HepG2 (cell line): ENCODE measurements around the gene PRSS16.

Experiments used
- CTCF ChIP-seq: sonication (generic); formaldehyde crosslinking; IDR thresholded peaks from 2 replicates; pipeline ENCODE4 v1.5.0; 2020; ENCODE audit warnings: mild to moderate bottlenecking, missing genetic modification reagents, moderate library complexity
- KMT2A ChIP-seq: sonication (generic); formaldehyde crosslinking; IDR thresholded peaks from 2 replicates; pipeline ENCODE4 v1.4.0; 2020; ENCODE audit warnings: missing genetic modification reagents
- TCF12 ChIP-seq, 2 experiments: fragments of 450-650 bp in 1 of 2; sonication (generic) in 1 of 2; formaldehyde crosslinking in 1 of 2; IDR thresholded peaks; 2 replicates each; pipeline versions ENCODE4 v1.6.1 to v1.8.0; 2017 to 2022; ENCODE audit warnings: antibody characterized with exemption in 1 of 2, mild to moderate bottlenecking in 1 of 2, missing genetic modification reagents in 1 of 2, moderate library complexity in 1 of 2
- TFDP2 ChIP-seq: sonication (generic); formaldehyde crosslinking; IDR thresholded peaks from 2 replicates; pipeline ENCODE4 v1.4.0; 2020; ENCODE audit warnings: missing genetic modification reagents
- USF2 ChIP-seq, 2 experiments: sonication (generic) in 1 of 2; formaldehyde crosslinking in 1 of 2; IDR thresholded peaks; 2 replicates each; pipeline versions ENCODE4 v1.5.1 to v1.6.1; 2011 to 2020; ENCODE audit warnings: borderline replicate concordance in 1 of 2, low read depth in 1 of 2, low read length in 1 of 2, mild to moderate bottlenecking in 1 of 2, missing genetic modification reagents in 1 of 2, moderate library complexity in 1 of 2
- ZBTB34 ChIP-seq: sonication (generic); formaldehyde crosslinking; IDR thresholded peaks from 2 replicates; pipeline ENCODE4 v1.8.0; 2022; ENCODE audit warnings: mild to moderate bottlenecking, missing genetic modification reagents
- ZBTB7A ChIP-seq: sonication (generic); formaldehyde crosslinking; IDR thresholded peaks from 2 replicates; pipeline ENCODE4 v1.8.0; 2022; ENCODE audit warnings: mild to moderate bottlenecking, missing genetic modification reagents
- ZNF446 ChIP-seq: sonication (generic); formaldehyde crosslinking; IDR thresholded peaks from 2 replicates; pipeline ENCODE4 v1.5.0; 2020; ENCODE audit warnings: mild to moderate bottlenecking, missing genetic modification reagents

GRCh38 chr6:27242589-27243265 lies 4.8 kb upstream of the PRSS16 start:
- no peak for TF ChIP-seq TCF12 (IDR thresholded peaks at IDR 0.05)
- no peak for TF ChIP-seq TCF12 (CRISPR knock-in tag; IDR thresholded peaks at IDR 0.05)
- no peak for TF ChIP-seq USF2 (IDR thresholded peaks at IDR 0.05; ENCODE audit: low read depth, low read length)
- no peak for TF ChIP-seq USF2 (CRISPR knock-in tag; IDR thresholded peaks at IDR 0.05; ENCODE audit: borderline replicate concordance)
- TF ChIP-seq KMT2A (CRISPR knock-in tag): no peak
- no peak for TF ChIP-seq ZBTB7A (CRISPR knock-in tag)
- TF ChIP-seq TFDP2: no peak
- TF ChIP-seq ZBTB34 (CRISPR knock-in tag): no peak
- no peak for TF ChIP-seq ZNF446 (CRISPR knock-in tag)
- no peak for TF ChIP-seq CTCF (CRISPR knock-in tag)
